T-helper 2 cell treated with Interferon-gamma antibody and Interleukin-4, amounts not matched to agents 5 μg/mL and 100 μg/mL, for 36 hours (primary cell): ENCODE results near the gene FER.
"Not testable (repeated sequence)": the region's sequence is repeated elsewhere in the genome, so short reads cannot be mapped to it uniquely, and the experiment has no call there.

ENCODE experiments used
- DNase-seq: peaks from one replicate; pipeline ENCODE4 v3.0.0; 2021; ENCODE audit warnings: low spot score
- H3K27ac Mint-ChIP-seq: one replicate; pipeline ENCODE4 v1.8.0; 2021; ENCODE audit warnings: mild to moderate bottlenecking, mixed read lengths
- H3K27me3 Mint-ChIP-seq: one replicate; pipeline ENCODE4 v1.8.0; 2021; ENCODE audit warnings: low read depth, mixed read lengths
- H3K36me3 Mint-ChIP-seq: one replicate; pipeline ENCODE4 v1.8.0; 2021; ENCODE audit warnings: low read depth, mixed read lengths
- H3K4me1 Mint-ChIP-seq: one replicate; pipeline ENCODE4 v1.8.0; 2021; ENCODE audit warnings: low read depth, mixed read lengths
- H3K4me3 Mint-ChIP-seq: one replicate; pipeline ENCODE4 v1.8.0; 2022; ENCODE audit warnings: mild to moderate bottlenecking, moderate library complexity, mixed read lengths
- H3K9me3 Mint-ChIP-seq: one replicate; pipeline ENCODE4 v1.8.0; 2021; ENCODE audit warnings: mixed read lengths

Gene FER

DNA sequence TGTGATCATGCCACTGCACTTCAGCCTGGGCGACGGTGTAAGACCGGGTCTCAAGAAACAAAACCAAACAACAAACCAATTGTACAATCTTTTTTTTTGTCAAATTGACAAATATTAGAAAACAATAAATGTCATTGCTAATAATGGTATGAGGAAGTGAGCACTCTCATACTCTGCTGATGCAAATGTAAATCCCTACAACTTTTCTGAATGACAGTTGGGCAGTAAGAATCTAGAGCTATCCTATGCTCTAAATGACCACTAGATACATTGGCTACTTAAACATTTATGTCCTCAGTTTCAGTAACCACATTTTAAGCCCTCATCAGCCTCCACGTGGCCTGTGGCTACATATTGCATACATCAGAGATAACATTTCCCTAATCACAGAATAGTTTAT lies 256.2 kb downstream of the FER start:
- no peaks in the 10 kb centered on the region for H3K9me3 Mint-ChIP-seq
- no peak overlapping the region for H3K4me3 Mint-ChIP-seq
- H3K27ac Mint-ChIP-seq = no peak overlapping the region
- no peaks in the 10 kb centered on the region for H3K36me3 Mint-ChIP-seq
- no peaks in the 10 kb centered on the region for H3K4me1 Mint-ChIP-seq
- no peak for DNase-seq
- H3K27me3 Mint-ChIP-seq = no peaks in the 10 kb centered on the region

DNA sequence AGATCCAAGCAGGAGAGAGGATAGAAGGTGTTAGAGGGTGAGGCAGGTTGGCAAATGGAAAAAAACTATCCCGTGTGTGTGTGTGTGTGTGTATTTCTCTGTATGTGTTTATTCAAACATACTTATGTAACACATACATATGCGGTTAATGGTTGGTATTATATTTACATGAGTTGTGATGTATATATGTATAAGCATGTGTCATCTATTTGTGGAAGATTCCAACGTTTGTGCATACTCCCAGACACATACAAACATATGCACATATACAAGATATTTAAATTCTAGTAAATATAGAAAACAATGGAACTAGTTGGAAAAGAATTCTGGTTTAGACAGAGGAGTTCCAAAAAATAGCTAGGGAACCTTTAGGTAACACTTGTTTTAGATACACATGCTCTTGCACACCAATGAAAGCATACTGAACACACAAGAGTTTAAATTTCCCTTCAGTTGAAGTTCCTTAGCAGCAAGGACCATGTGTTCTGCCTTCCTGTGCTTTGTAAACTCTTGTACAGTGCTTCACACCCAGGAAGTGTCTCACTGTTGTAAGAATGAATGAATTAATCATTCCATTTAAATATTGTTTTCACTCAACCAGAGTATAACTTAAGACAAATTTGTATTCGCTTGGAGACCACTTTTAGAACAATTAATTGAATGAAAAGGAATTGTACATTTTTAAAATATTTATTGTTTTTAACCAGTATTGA lies 257.8 kb downstream of the FER start:
- Mint-ChIP-seq H3K27ac (no peak overlapping the region), H3K4me3 (no peak overlapping the region), H3K4me1 (no peaks in the 10 kb centered on the region), H3K36me3 (no peaks in the 10 kb centered on the region), H3K27me3 (no peaks in the 10 kb centered on the region), H3K9me3 (no peaks in the 10 kb centered on the region)
- no peak for DNase-seq

DNA sequence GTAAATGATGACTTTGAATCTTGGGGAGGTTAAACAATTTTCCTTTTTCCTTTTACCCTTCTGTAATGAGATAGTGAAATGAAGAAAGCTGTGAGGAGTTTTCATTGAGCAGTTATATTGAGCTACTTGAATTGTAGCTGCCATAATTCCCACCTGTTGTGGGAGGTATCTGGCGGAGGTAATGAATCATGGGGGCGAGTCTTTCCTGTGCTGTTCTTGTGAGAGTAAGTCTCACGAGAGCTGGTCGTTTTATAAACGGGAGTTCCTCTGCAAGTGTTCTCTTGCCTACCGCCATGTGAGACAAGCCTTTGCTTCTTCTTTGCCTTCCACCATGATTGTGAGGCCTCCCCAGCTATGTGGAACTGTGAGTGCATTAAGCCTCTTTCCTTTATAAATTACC lies 258.4 kb downstream of the FER start:
- Mint-ChIP-seq H3K36me3 (no peaks in the 10 kb centered on the region), H3K27ac (no peak overlapping the region), H3K27me3 (no peaks in the 10 kb centered on the region), H3K4me3 (no peak overlapping the region), H3K4me1 (no peaks in the 10 kb centered on the region), H3K9me3 (no peaks in the 10 kb centered on the region)
- DNase-seq = no peak

DNA sequence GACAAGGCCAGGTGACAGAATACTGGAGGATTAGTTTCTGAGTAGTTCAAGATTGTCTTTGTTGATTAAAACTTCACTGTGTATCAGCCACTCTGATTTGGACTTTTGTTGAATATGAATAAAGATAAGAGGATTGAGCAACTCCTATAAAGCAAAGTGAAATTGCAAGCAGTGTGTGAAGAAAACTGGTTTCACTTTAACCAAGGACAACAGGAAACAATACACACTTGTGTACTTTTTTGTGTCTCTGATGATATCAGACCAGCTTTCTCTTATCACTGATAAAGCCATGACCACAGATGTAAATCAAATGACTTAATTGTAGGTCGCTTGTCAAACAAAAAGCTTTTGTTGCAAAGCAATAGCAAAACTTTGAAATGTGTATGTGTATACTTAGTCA lies 268.6 kb downstream of the FER start:
- Mint-ChIP-seq H3K36me3 (no peaks in the 10 kb centered on the region), H3K9me3 (no peaks in the 10 kb centered on the region), H3K27me3 (no peaks in the 10 kb centered on the region), H3K4me3 (no peak overlapping the region), H3K27ac (no peak overlapping the region), H3K4me1 (peaks cover 4% of the 10 kb centered on the region)
- DNase-seq = no peak

DNA sequence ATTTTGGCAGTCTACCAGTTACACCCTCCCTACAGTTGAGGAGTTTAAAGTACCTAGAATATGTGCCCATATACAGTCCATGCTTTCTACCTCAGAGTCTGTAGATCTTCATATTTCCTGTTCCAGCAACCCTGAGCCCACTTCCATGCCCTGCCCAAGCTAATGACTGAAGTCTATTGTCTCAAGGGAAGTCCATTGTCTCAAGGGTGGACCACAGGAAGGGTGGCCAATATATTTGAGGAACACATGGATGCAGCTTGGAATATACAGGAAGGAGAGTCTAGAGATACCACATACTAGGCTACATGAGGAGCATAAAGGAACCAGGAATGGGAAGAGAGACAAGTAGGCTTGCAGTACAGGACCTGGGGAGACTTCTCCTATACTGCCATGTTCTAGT lies 274.4 kb downstream of the FER start:
- no peak for DNase-seq
- no peaks in the 10 kb centered on the region for H3K27me3 Mint-ChIP-seq
- no peaks in the 10 kb centered on the region for H3K36me3 Mint-ChIP-seq
- H3K9me3 Mint-ChIP-seq = no peaks in the 10 kb centered on the region
- H3K27ac Mint-ChIP-seq = no peak overlapping the region
- no peak overlapping the region for H3K4me3 Mint-ChIP-seq
- no peaks in the 10 kb centered on the region for H3K4me1 Mint-ChIP-seq

DNA sequence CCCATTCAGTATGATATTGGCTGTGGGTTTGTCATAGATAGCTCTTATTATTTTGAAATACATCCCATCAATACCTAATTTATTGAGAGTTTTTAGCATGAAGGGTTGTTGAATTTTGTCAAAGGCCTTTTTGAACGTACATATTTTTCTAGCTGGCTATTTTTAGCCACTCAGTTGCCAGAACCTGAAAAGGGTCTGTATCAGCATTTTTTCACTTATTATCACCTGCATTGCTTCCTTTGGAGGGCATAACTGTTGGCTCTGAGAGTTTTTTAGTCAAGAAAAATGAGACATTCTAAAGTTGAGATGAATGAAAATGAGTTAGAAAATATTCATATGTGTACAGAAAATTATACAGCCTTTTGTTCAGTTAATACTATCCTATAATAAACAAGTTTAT lies 278.0 kb downstream of the FER start:
- not testable (repeated sequence) for H3K4me1 Mint-ChIP-seq, H3K27me3 Mint-ChIP-seq, H3K27ac Mint-ChIP-seq, DNase-seq, H3K36me3 Mint-ChIP-seq, H3K4me3 Mint-ChIP-seq, H3K9me3 Mint-ChIP-seq

DNA sequence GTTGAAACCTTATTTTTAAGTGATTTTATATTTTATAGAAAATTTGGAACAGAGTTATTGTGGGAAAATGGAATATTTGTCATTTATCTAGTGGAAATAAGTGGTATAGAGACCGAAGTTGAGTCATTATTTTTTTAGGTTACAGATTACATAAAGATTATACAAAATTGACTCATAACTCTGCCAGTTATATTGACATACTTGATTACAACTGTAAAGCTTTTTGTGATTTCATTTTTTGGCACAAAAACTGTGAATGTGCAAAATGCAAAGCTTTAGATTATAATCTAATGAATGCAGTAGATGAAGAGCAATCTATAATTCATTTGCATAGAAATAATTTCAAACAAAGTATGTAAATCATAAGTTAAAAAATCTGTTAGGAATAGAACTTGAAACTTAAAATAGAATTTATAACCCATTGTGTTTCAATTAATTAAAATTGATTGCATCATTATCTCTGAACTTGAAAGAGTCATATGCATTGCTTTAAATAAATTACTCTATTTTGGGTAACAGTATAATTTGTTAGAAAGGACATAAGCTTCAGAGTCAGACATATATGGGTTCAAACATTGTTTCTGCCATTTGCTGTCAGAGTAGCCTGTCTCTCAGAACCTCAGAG lies 280.4 kb downstream of the FER start:
- H3K4me1 Mint-ChIP-seq = no peaks in the 10 kb centered on the region
- DNase-seq = no peak
- H3K36me3 Mint-ChIP-seq = no peaks in the 10 kb centered on the region
- no peak overlapping the region for H3K4me3 Mint-ChIP-seq
- no peak overlapping the region for H3K27ac Mint-ChIP-seq
- H3K9me3 Mint-ChIP-seq = no peaks in the 10 kb centered on the region
- H3K27me3 Mint-ChIP-seq = no peaks in the 10 kb centered on the region

DNA sequence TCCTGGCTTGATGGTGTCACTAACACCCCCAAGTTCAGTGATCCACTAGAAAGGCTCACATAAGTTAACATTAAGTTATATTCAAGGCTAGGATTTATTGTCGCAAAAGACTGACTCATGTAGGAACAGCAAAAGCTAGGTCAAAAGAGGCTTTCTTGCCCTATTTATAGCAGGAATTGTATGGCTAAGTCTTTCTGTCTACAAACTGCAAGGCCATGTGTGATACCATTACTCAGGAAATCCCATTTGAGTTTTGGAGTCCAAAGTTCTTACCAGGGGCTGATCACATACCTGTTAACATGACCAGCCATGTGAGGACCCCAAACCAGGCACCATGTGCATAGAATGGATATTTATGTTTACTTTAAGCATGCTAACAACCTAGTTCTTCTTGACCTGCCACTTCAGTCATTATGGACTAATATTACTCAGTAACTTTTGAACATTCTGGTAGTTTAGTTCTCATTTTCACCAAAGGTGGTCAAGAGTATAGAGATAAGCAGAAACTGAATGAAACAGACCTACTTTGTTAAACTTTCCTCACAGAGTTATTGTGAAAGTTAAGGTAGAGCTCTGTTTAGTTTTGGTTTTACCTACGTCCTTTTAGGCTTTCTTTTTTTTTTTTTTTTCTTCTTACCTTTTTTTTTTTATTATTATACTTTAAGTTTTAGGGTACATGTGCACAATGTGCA lies 281.1 kb downstream of the FER start:
- Mint-ChIP-seq H3K9me3 (no peaks in the 10 kb centered on the region), H3K27me3 (no peaks in the 10 kb centered on the region), H3K4me1 (no peaks in the 10 kb centered on the region), H3K36me3 (no peaks in the 10 kb centered on the region), H3K27ac (no peak overlapping the region), H3K4me3 (no peak overlapping the region)
- DNase-seq = no peak

DNA sequence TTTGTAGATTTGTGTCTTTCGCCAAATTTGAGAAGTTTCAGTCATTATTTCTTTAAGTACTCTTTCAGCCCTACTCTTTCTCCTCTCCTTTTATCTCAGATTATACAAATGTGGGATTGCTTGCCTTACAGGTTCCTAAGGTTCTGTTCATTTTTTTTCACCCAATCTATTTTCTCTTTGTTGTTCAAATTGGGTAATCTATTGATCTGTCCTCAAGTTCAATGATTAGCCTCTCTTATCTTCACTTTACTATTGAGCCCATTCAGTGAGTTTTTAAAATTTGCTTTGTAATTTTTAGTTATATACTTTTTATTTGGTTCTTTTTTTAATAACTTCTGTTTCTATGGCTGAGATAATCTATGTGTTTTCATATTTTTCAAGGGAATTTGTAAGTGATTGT lies 282.1 kb downstream of the FER start:
- Mint-ChIP-seq H3K27ac (no peak overlapping the region), H3K36me3 (no peaks in the 10 kb centered on the region), H3K27me3 (no peaks in the 10 kb centered on the region), H3K4me3 (no peak overlapping the region), H3K9me3 (no peaks in the 10 kb centered on the region), H3K4me1 (no peaks in the 10 kb centered on the region)
- no peak for DNase-seq

DNA sequence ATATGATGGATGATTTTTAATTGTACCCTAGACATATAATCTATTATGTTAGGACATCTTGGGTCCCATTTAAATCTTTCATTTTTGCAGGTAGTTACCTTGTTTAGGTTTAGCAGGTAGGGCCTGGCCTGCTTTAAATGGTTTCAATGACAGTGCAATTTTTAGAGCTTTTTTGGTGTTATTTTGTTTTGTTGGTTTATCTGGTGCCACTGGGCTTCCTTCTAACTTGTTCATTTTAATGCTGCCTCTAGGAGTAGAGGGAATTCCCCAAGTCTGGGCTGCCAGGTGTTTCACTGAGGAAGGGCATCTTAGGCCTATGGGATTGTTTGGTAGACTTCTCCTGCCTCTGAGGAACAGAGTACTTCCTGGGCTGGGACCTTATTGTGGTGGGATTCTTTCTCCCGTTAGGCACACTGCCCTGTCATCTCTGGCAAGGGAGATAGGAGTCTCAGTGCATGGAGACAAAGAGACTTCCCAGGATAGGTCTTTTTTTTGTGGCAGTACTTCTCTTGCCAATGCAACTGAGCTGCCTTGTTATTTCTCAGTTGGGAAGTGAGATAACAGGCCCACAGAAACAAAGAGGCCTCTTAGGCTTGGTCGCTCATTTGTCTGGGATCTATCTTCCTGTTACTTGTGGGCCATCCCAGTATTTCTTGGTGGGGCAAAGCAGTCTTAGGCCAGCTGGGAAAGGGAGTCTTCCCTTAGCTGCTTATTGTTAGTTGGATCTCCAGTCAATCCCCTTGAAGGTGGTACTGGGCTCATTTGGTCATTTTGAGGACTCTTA lies 282.9 kb downstream of the FER start:
- H3K9me3 Mint-ChIP-seq = no peaks in the 10 kb centered on the region
- H3K4me3 Mint-ChIP-seq = no peak overlapping the region
- H3K27me3 Mint-ChIP-seq = no peaks in the 10 kb centered on the region
- H3K36me3 Mint-ChIP-seq = no peaks in the 10 kb centered on the region
- DNase-seq = no peak
- no peaks in the 10 kb centered on the region for H3K4me1 Mint-ChIP-seq
- H3K27ac Mint-ChIP-seq = no peak overlapping the region

DNA sequence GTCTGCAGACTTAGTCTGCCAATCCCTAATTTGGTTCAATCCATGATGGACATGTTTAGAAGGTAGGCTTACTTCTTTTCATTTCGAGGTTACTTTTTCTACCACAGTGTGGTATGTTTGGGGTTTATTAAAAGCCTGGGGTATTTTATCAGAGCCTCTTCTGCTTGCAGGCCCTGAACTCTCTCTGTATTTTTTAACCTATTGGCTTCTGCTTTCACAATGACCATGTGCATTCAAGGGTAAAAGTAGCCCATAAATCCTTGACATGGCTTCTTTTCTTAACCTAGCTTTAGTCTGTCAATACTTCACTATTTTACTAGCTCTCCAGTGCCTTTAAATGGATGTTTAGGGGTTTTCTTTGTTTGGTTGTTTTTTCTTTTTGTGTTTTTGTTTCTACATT lies 286.6 kb downstream of the FER start:
- Mint-ChIP-seq H3K36me3 (no peaks in the 10 kb centered on the region), H3K27ac (no peak overlapping the region), H3K27me3 (no peaks in the 10 kb centered on the region), H3K4me1 (no peaks in the 10 kb centered on the region), H3K4me3 (no peak overlapping the region), H3K9me3 (no peaks in the 10 kb centered on the region)
- DNase-seq = no peak

DNA sequence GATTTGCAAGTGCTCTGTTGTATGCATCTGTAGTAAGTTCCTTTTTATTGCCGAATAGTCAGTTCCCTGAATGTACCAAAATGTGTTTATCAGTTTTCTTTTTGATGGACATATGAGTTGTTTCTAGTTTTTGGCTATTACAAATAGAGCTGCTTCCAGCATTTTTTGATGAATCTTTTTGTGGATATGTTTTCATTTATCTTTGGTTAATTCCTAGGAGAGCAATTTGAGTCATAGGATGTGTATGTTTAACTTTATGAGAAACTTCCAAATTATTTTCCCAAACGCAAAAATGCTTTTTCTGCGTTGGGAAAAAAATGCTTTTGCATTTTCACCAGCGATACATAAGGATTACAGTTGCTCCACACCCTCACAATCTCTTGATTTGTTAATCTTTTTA lies 287.7 kb downstream of the FER start:
- no peaks in the 10 kb centered on the region for H3K4me1 Mint-ChIP-seq
- no peaks in the 10 kb centered on the region for H3K27me3 Mint-ChIP-seq
- DNase-seq = no peak
- no peak overlapping the region for H3K4me3 Mint-ChIP-seq
- H3K27ac Mint-ChIP-seq = no peak overlapping the region
- no peaks in the 10 kb centered on the region for H3K9me3 Mint-ChIP-seq
- no peaks in the 10 kb centered on the region for H3K36me3 Mint-ChIP-seq

DNA sequence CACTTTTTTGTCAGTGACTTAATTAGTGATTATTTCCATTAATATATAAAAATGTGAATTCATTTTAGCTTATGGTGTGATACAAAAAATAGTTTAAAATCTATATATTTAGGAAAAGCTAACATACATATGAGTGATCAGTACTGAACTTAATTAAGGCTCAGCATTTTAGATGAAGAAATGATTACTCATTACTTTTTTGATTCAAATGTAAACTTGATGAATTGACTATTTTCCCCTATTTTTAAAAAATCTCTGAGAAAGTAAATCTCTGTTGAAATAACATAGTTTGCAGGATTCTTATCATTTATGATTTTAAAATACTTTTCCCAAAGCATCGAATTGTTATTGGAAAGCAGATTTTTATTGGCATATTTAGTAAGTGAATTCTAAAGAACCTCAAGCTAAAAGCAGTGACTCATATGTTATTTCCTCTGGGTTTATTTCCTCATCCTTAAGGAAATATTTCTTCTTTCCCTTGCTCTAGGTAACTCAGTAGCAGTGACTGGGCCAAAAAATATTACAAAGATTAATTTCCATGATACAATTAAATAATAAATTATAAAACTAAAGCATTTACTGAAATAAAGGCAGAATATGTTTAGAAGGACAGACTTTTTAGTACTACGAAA lies 290.6 kb downstream of the FER start:
- no peak for DNase-seq
- Mint-ChIP-seq H3K9me3 (no peaks in the 10 kb centered on the region), H3K4me3 (no peak overlapping the region), H3K27me3 (no peaks in the 10 kb centered on the region), H3K36me3 (no peaks in the 10 kb centered on the region), H3K27ac (no peak overlapping the region), H3K4me1 (no peaks in the 10 kb centered on the region)

DNA sequence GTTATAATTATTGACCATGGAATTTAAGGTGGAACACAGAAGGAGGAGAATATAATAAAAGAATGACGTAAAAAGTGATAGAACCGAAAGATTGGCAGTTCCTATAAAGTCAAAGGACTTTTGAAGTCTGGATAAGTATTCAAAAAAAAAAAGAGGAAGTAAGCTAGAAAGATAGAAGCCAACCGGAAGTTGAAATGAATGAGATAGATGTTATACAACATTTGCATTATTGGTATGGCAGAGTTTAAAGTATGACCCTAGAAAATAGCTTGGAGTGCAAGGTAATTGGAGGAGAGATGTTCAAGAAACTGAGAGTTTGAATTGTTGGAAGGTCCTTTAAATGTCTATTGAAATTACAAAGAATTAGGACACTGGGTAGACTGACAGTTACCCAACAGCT lies 293.6 kb downstream of the FER start:
- Mint-ChIP-seq H3K36me3 (no peaks in the 10 kb centered on the region), H3K4me3 (no peak overlapping the region), H3K27ac (no peak overlapping the region), H3K9me3 (no peaks in the 10 kb centered on the region), H3K4me1 (no peaks in the 10 kb centered on the region), H3K27me3 (no peaks in the 10 kb centered on the region)
- no peak for DNase-seq
